ENCODE data around the gene ARHGAP33. TPM values are rescaled to one million over a fixed set of nuclear protein-coding genes. Genes with fewer than 3 reads are reported as not detected.

The ARHGAP33 gene
- total and polyA plus RNA-seq, 2 of the 4 experiments (the other 2 are of a cell fraction) = 0.72 to 11.9 TPM

DNA sequence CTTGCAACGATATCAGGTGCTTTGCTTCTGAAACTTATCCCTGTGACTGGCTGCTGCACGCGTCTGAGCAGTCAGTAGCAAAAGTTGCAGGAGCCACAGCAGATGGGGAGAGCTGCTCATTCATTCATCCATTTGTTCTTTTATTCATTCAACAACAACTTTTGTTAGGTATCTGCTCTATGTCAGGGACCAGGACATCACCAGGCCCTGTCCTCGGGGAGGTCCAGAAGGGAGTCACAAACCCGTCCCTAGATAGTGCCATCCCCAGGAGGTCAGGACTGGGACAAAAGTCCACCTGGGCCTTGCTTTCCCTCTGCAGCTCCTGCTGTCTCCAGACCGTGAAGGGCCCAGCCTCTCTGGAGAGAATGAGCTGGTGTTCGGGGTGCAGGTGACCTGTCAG, 2.6 kb downstream of the ARHGAP33 start:
- H2AFZ ChIP-seq (replicated peaks; ENCODE audit: low read length, poor library complexity) = no peak overlapping the region
- peaks cover 14% of the 10 kb centered on the region for H3K36me3 ChIP-seq (ENCODE audit: control insufficient read depth, insufficient read depth, low read length)
- CTCF ChIA-PET = no interaction called here
- H3K4ac ChIP-seq (ENCODE audit: low read depth, low read length) = no peak overlapping the region
- H3K4me3 ChIP-seq (ENCODE audit: insufficient read depth, low read depth, low read length) = no peak overlapping the region
- no peak overlapping the region for H3K9ac ChIP-seq (ENCODE audit: low read depth, low read length)
- peaks cover 7 to 18% of the 10 kb centered on the region in 2 experiments for H3K79me1 ChIP-seq (ENCODE audit: low read depth in 1 of 2, low read length in 2 of 2)
- H3K4me2 ChIP-seq (ENCODE audit: low read depth, low read length) = no peak overlapping the region
- no peak overlapping the region for H4K8ac ChIP-seq (ENCODE audit: low read depth in 2 of 2, low read length in 2 of 2)
- no peak overlapping the region for H3K27ac ChIP-seq (ENCODE audit: insufficient read depth, low read length)
- H4K5ac ChIP-seq (ENCODE audit: low read depth, low read length) = no peak overlapping the region
- H3K27me3 ChIP-seq (ENCODE audit: control insufficient read depth, insufficient read depth, low read length) = no peaks in the 10 kb centered on the region
- H4K20me1 ChIP-seq (ENCODE audit: insufficient read depth, low read length) = no peaks in the 10 kb centered on the region
- H3K14ac ChIP-seq (replicated peaks; ENCODE audit: low read depth, low read length) = no peak overlapping the region
- H2BK120ac ChIP-seq (ENCODE audit: low read depth, low read length) = no peak overlapping the region
- intact Hi-C loops (cut with micrococcal nuclease) (no loop called here), dilution Hi-C loops (cut with HindIII; ENCODE audit: low sequenced_read_pairs, unreplicated experiment) (no loop called here), in situ Hi-C loops (cut with MboI; ENCODE audit: low sequenced_read_pairs) (no loop called here)
- 65% methylated on average over 4 of the region's 7 CpGs; no CpG with 5 or more reads in 1 of the 2 experiments for WGBS, 2 experiments (ENCODE audit: extremely low coverage in 2 of 2, insufficient read length in 1 of 2)
- H2BK5ac ChIP-seq (ENCODE audit: low read depth, low read length, poor library complexity, severe bottlenecking) = no peak overlapping the region
- no TSS peak for BruUV-seq (replicated peaks)
- H3K18ac ChIP-seq (ENCODE audit: low read depth, low read length) = no peak overlapping the region
- no peak overlapping the region for H2AK5ac ChIP-seq (ENCODE audit: low read depth, low read length)
- no peak overlapping the region for H3K56ac ChIP-seq (ENCODE audit: extremely low read depth, insufficient read depth, low read length)
- DNase-seq (no peak), ATAC-seq (ENCODE audit: low read depth) (no peak)
- no peaks in the 10 kb centered on the region for H3K9me3 ChIP-seq (ENCODE audit: control insufficient read depth, insufficient read depth, low read length)
- POLR2A ChIA-PET (ENCODE audit: unreplicated experiment) = no interaction called here
- no peak overlapping the region for H2AK9ac ChIP-seq (replicated peaks; ENCODE audit: low read depth, low read length, poor library complexity)
- H3K23ac ChIP-seq (ENCODE audit: low read depth, low read length) = no peak overlapping the region
- H2BK15ac ChIP-seq (ENCODE audit: low read depth, low read length) = no peak overlapping the region
- peaks cover 6% of the 10 kb centered on the region; the same call in 1 of the 2 replicates for H3K9me1 ChIP-seq (ENCODE audit: insufficient read depth, low read length)
- no peak overlapping the region for H4K91ac ChIP-seq (ENCODE audit: insufficient read depth, low read depth, low read length)
- H3K4me1 ChIP-seq (ENCODE audit: control insufficient read depth, insufficient read depth, low read length) = peaks cover 6% of the 10 kb centered on the region
- no peak overlapping the region for H2BK20ac ChIP-seq (ENCODE audit: low read depth, low read length)
- TF ChIP-seq RCOR1 (IDR thresholded peaks at IDR 0.05; ENCODE audit: insufficient replicate concordance, low read length) (no peak), FOS (IDR thresholded peaks at IDR 0.05; ENCODE audit: low read depth, low read length) (no peak), MXI1 (IDR thresholded peaks at IDR 0.05; ENCODE audit: borderline replicate concordance, low read depth, low read length) (no peak), MAFK (IDR thresholded peaks at IDR 0.05; ENCODE audit: low read depth, low read length) (no peak), RAD21 (IDR thresholded peaks at IDR 0.05; ENCODE audit: low read length) (no peak), CEBPB (IDR thresholded peaks at IDR 0.05; ENCODE audit: low read depth, low read length) (no peak), POLR2A (IDR thresholded peaks at IDR 0.05; ENCODE audit: low read depth, low read length) (no peak), SMC3 (IDR thresholded peaks at IDR 0.05; ENCODE audit: low read depth, low read length) (no peak), ELK1 (IDR thresholded peaks at IDR 0.05; ENCODE audit: borderline replicate concordance, low read depth, low read length) (no peak), USF2 (IDR thresholded peaks at IDR 0.05; ENCODE audit: low read depth, low read length) (no peak), RFX5 (IDR thresholded peaks at IDR 0.05; ENCODE audit: low read depth, low read length) (no peak), NFE2L2 (IDR thresholded peaks at IDR 0.05; ENCODE audit: low read depth, low read length) (no peak), BHLHE40 (IDR thresholded peaks at IDR 0.05; ENCODE audit: low read depth, low read length) (no peak), MAZ (IDR thresholded peaks at IDR 0.05; ENCODE audit: borderline replicate concordance, low read depth, low read length) (no peak)
- TF ChIP-seq, protein P1, sequence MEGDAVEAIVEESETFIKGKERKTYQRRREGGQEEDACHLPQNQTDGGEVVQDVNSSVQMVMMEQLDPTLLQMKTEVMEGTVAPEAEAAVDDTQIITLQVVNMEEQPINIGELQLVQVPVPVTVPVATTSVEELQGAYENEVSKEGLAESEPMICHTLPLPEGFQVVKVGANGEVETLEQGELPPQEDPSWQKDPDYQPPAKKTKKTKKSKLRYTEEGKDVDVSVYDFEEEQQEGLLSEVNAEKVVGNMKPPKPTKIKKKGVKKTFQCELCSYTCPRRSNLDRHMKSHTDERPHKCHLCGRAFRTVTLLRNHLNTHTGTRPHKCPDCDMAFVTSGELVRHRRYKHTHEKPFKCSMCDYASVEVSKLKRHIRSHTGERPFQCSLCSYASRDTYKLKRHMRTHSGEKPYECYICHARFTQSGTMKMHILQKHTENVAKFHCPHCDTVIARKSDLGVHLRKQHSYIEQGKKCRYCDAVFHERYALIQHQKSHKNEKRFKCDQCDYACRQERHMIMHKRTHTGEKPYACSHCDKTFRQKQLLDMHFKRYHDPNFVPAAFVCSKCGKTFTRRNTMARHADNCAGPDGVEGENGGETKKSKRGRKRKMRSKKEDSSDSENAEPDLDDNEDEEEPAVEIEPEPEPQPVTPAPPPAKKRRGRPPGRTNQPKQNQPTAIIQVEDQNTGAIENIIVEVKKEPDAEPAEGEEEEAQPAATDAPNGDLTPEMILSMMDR (conservative IDR thresholded peaks at IDR 0.05; ENCODE audit: low read depth, low read length) = no peak

Measured in IMR-90 (cell line).